Parathyroid adenoma (tissue), 2 donors: ENCODE results near the gene CCDC192.
"Not testable (repeated sequence)": the region's sequence is repeated elsewhere in the genome, so short reads cannot be mapped to it uniquely, and the experiment has no call there.

Experiments
- H2AFZ ChIP-seq: fragments of 300-600 bp; sonication (generic); one replicate; pipeline ENCODE4 v1.7.0; 2017; ENCODE audit warnings: antibody characterized with exemption, mild to moderate bottlenecking
- H3K27ac ChIP-seq: fragments of 300-600 bp; sonication (generic); one replicate; pipeline ENCODE4 v1.7.0; 2017
- H3K27me3 ChIP-seq: fragments of 300-600 bp; sonication (generic); one replicate; pipeline ENCODE4 v1.7.0; 2017; ENCODE audit warnings: low read length; ENCODE audit not compliant: control insufficient read depth, insufficient read depth
- H3K36me3 ChIP-seq: fragments of 300-600 bp; sonication (generic); one replicate; pipeline ENCODE4 v1.7.0; 2017; ENCODE audit warnings: low read length; ENCODE audit not compliant: control insufficient read depth, insufficient read depth
- H3K4me1 ChIP-seq: fragments of 300-600 bp; sonication (generic); one replicate; pipeline ENCODE4 v1.7.0; 2017; ENCODE audit warnings: control low read depth
- H3K4me2 ChIP-seq: fragments of 300-600 bp; sonication (generic); one replicate; pipeline ENCODE4 v1.7.0; 2017; ENCODE audit warnings: low read length
- H3K4me3 ChIP-seq: fragments of 300-600 bp; sonication (generic); one replicate; pipeline ENCODE4 v1.7.0; 2017; ENCODE audit warnings: low read depth, low read length
- H3K79me2 ChIP-seq: fragments of 300-600 bp; sonication (generic); one replicate; pipeline ENCODE4 v1.7.0; 2017; ENCODE audit warnings: control low read depth
- H3K9ac ChIP-seq: fragments of 300-600 bp; sonication (generic); one replicate; pipeline ENCODE4 v1.7.0; 2017; ENCODE audit warnings: mild to moderate bottlenecking
- H3K9me3 ChIP-seq: fragments of 300-600 bp; sonication (generic); one replicate; pipeline ENCODE4 v1.7.0; 2017; ENCODE audit warnings: low read length; ENCODE audit not compliant: control insufficient read depth
- CTCF ChIP-seq: fragments of 300-600 bp; sonication (generic); IDR thresholded peaks from one replicate; pipeline ENCODE4 v1.7.0; 2017; ENCODE audit warnings: antibody characterized with exemption, mild to moderate bottlenecking
- donor health status: primary hyperparathyroidism.

CCDC192 gene

DNA sequence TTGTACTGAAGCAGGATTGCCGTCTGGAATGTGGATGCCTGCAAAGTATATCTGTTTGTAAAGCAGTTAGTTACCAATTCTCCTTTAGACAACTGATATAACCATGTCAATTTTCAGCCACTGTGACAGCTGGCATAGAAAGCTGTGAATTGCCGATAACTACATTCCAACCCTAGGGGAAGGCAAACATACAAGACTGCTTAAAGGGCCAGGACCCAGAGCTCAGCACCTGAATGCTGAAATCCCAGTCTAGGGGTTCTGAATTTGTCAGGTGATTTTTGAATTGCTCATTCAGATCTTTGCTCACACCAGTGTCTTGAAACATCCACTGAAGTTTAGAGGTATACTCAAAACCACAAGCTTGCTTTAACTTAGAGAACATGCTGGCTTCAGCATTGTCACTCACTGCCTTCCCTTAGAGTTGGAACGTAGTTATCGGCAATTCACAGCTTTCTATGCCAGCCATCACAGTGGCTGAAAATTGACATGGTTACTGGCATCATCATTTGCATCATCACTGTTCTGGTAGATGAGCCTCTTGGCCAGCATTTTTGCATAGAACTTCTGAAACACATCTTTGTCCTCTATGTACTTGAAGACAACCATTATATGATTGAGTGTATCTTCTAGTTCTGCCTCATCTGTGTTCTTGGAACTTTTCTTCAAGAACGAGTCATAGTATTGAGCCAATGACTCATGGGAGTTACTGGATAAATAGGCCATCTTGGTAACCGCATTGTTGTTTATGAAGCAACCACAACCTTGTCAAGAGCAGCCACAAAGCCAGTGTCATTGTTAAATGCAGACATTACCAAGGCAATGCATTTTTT is 82.1 kb downstream of the CCDC192 start:
- Histone ChIP-seq H2AFZ (no peak overlapping the region), H3K36me3 (no peaks in the 10 kb centered on the region), H3K4me3 (no peak overlapping the region), H3K9me3 (no peaks in the 10 kb centered on the region), H3K4me1 (no peaks in the 10 kb centered on the region), H3K27ac (no peak overlapping the region), H3K9ac (no peak overlapping the region), H3K27me3 (no peaks in the 10 kb centered on the region), H3K79me2 (no peaks in the 10 kb centered on the region), H3K4me2 (no peak overlapping the region)
- no peak for TF ChIP-seq CTCF

GRCh38 chr5:127791439-127791838 is 88.2 kb downstream of the CCDC192 start:
- Histone ChIP-seq H3K27me3 (no peaks in the 10 kb centered on the region), H2AFZ (no peak overlapping the region), H3K4me1 (no peaks in the 10 kb centered on the region), H3K9ac (no peak overlapping the region), H3K36me3 (no peaks in the 10 kb centered on the region), H3K79me2 (no peaks in the 10 kb centered on the region), H3K4me2 (no peak overlapping the region), H3K27ac (no peak overlapping the region), H3K4me3 (no peak overlapping the region), H3K9me3 (no peaks in the 10 kb centered on the region)
- no peak for TF ChIP-seq CTCF

GRCh38 chr5:127791908-127792307 is 88.7 kb downstream of the CCDC192 start:
- not testable (repeated sequence) for H3K27me3 ChIP-seq, H3K36me3 ChIP-seq, H3K27ac ChIP-seq, H3K4me2 ChIP-seq, H3K79me2 ChIP-seq, H3K4me1 ChIP-seq, H2AFZ ChIP-seq, H3K9ac ChIP-seq, H3K9me3 ChIP-seq, H3K4me3 ChIP-seq

DNA sequence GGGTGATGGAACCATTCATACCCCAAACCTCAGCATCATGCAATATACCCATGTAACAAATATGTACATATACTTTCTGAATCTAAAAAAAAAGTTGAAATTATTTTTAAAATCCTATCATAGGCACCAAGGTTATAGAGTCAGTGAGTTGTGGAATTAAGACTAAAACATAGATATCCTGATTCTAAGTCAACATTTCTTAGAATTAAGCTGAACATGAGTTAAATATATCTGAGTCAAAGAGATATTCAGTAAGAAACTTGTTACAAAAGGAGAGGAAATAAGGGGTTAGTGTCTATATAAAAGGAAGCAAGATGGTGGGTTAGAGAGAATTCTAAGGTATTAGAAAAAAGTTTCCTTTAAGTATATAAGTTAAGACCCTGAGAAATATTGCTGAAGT is 89.9 kb downstream of the CCDC192 start:
- no peak overlapping the region for H3K27ac ChIP-seq
- H3K4me3 ChIP-seq: no peak overlapping the region
- H3K27me3 ChIP-seq: no peaks in the 10 kb centered on the region
- no peaks in the 10 kb centered on the region for H3K4me1 ChIP-seq
- H3K9ac ChIP-seq: no peak overlapping the region
- no peaks in the 10 kb centered on the region for H3K9me3 ChIP-seq
- no peak for TF ChIP-seq CTCF
- H3K79me2 ChIP-seq: no peaks in the 10 kb centered on the region
- H2AFZ ChIP-seq: no peak overlapping the region
- H3K4me2 ChIP-seq: no peak overlapping the region
- no peaks in the 10 kb centered on the region for H3K36me3 ChIP-seq

DNA sequence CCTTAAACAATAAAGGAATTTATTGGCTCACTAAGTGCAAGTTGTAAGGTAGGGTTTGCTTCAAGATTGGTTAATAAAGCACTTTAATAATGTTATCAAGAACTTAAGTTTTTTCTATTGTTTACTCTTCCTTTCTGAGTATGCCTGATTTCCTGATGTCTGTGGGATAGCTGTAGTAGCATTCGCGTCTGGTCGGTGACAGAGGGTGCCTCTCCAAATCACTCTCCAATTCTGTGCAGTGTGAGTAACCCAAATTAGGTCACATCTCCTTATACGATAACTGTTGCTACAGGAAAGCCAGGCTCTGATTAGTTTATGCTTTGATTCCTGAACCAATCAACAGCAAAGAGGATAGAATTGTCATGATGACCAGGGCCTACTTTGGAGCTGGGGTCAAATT is 90.7 kb downstream of the CCDC192 start:
- no peak overlapping the region for H3K4me2 ChIP-seq
- no peak overlapping the region for H3K4me3 ChIP-seq
- no peak overlapping the region for H2AFZ ChIP-seq
- H3K27me3 ChIP-seq: no peaks in the 10 kb centered on the region
- no peaks in the 10 kb centered on the region for H3K36me3 ChIP-seq
- H3K27ac ChIP-seq: no peak overlapping the region
- H3K9ac ChIP-seq: no peak overlapping the region
- no peaks in the 10 kb centered on the region for H3K79me2 ChIP-seq
- H3K4me1 ChIP-seq: no peaks in the 10 kb centered on the region
- no peak for TF ChIP-seq CTCF
- no peaks in the 10 kb centered on the region for H3K9me3 ChIP-seq
